CD4-positive, alpha-beta T cell treated with Interleukin-6 at 100 ng/mL for 8 hours (primary cell): Measurements from ENCODE around the gene MRPL49.
"Not testable (repeated sequence)": the region's sequence is repeated elsewhere in the genome, so short reads cannot be mapped to it uniquely, and the experiment has no call there.

ENCODE experiments used
- DNase-seq: peaks from one replicate; pipeline ENCODE4 v3.0.0-alpha.2; 2020; ENCODE audit warnings: mixed read lengths, low spot score

Gene MRPL49

GRCh38 chr11:65117206-65118096 is 4.7 kb upstream of the MRPL49 start, which contains the start of gene ZNHIT2:
TSS of gene ZNHIT2 (minus strand) at chr11:65117701. CDS start at chr11:65117653, 48 bp downstream.
- peak; percentile 99 for DNase-seq

DNA sequence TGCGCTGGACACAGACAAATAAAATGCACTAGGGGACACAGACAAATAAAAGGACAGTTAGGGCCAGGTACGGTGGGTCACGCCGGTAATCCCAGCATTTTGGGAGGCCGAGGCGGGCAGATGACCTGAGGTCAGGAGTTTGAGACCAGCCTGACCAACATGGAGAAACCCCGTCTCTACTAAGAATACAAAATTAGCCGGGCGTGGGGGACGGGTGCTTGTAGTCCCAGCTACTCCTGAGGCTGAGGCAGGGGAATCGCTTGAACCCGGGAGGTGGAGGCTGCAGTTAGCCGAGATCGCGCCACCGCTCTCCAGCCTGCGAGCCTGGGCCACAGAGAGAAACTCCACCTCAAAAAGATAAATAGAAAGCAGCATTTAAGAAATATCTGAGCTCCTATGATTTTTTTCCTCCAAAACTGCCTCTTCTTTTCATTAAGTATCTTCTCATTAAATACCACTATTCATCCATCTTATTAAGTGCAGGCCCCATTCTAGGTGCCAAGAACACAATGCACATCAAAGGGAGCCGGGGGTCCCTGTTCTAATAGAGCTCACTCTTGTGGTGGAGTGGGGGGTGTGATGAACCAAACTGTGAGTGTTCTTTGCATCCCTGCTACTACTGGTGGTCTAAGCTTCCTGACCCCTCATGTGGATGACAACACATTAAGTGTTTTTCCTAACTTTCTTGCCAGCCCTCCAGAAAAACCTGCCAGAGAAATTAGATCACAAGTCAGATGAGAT is 3.9 kb upstream of the MRPL49 start:
- no peak for DNase-seq

DNA sequence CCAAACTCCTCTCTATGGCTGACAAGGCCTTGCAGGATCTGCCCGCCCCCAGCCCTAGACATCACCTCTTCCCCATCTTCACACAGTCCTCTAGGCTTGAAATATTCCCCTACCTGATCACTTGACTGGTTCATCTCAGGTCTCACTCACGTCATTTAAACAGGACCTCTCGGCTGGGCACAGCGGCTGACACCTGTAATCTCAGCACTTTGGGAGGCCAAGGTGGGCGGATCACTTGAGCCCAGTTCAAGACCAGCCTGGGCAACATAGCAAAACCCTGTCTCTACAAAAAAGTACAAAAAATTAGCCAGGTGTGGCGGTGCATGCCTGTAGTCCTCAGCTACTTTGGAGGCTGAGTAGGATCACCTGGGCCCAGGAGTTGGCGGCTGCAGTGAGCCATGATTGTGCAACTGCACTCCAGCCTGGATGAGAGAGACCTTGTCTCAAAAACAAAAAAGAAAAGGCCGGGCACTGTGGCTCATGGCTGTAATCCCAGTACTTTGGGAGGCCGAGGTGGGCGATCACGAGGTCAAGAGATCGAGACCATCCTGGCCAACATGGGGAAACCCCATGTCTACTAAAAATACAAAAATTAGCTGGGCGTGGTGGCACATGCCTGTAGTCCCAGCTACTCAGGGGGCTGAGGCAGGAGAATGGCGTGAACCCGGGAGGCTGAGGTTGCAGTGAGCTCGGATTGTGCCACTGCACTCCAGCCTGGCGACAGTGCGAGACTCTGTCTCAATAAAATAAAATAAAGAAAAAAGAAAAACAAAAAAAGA is 3.0 kb upstream of the MRPL49 start:
- DNase-seq, result not testable (repeated sequence)

- DNase-seq, result no peak
Observed at GRCh38 chr11:65119670-65119995, 2.5 kb upstream of the MRPL49 start.

- no peak for DNase-seq
Observed at GRCh38 chr11:65120831-65121230, 1.3 kb upstream of the MRPL49 start.

DNA sequence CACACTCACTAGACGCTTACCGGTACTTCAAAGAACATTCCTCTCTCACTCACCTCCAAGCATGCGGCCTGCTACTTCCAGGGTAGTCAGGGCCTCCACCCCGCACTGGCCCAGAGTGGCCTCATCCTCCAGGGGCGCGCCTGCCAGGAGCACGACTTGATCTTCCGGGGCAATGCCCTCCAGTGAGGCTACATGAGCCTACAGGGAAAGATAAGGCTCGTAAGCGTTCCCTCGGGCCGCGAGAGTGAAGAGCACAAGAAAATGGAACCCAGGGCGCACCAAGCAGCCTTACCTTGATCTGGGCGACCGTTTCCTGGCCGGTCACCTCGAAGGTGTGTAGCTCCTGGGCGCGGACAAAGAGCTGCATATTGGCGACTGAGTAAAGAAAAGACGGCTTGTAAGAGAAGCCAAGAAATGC is 665 bp upstream of the MRPL49 start:
- DNase-seq, result no peak

DNA sequence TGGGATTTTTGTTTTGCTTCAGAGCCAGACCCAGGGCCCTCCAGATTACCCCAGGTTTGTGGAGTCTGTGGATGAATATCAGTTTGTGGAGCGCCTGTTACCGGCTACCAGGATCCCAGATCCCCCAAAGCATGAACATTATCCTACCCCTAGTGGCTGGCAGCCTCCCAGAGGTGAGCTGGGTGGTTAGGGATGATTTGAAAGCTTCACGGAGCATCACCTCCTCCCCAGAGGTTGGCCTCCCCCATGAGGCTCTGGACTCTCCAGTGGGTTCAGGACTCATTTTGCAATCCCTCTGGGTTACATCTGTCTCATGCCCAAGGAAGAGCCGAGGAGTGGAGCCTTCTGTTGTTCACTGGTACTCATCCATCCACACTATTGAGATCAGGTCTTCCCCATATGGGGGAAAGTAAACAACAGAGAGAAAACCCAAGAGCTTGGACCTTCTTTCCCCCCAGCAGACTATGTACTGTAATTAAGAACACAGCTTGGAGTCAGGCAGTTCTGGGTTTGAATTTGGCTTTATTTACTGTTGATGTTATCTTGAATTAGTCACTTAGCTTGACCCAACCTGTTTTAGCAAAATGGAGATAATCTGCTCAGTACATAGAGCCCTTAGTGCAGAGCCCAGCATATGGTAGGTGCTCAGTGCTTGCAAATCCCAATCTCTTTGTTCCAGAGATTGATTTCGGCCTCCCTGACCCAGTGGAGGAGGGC is 2.5 kb downstream of the MRPL49 start:
- DNase-seq, result no peak

- DNase-seq, result no peak
Observed at GRCh38 chr11:65125197-65126056, 3.3 kb downstream of the MRPL49 start.

GRCh38 chr11:65126624-65127274 is 4.6 kb downstream of the MRPL49 start:
- no peak for DNase-seq

GRCh38 chr11:65127473-65128181 is 5.5 kb downstream of the MRPL49 start:
- DNase-seq, result no peak

DNA sequence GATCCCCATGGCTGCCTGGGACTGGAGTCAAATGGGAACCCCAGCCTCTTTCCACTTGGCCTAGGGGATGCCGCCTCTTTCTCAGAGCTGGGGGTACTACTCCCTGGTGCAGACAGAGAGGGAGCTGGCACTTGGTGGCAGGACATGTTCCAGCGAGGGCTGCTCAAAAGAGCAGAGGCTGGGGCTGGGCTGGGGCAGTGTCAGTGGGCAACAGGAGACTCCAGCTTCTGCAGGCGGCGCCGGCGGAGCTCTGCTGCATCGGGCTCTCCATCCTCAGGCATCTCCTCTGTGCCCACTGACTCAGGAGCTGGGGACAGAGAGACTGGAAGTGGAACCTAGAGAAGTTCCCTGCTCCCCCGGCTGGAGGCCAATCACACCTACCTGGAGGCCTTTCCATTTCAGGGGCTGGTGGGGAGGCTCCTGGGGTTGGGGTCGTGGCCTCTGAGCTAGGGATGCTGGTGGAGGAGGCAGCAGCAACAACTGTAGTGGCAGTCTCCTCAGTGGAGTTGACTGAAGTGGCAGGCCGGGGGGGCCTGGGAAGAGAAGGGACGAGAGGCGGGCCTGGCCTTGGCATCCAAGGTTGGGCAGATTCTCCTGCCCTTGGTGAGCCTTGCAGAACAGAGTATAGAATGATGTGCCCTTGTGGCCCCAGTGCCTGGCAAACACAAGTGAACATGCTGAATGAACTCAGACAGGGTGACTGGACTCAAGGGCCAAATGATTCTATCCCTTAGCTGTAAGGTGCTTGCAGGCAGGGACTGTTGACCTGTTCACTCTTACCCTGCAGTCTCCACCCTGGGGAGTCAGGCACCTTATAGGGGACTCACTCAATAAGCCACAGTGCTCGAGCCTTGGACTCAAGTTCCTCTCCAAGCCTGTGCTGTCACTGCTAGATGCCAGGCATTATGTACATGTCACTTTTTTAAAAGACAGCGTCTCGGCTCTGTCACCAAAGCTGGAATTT is 6.3 kb downstream of the MRPL49 start:
- no peak for DNase-seq

DNA sequence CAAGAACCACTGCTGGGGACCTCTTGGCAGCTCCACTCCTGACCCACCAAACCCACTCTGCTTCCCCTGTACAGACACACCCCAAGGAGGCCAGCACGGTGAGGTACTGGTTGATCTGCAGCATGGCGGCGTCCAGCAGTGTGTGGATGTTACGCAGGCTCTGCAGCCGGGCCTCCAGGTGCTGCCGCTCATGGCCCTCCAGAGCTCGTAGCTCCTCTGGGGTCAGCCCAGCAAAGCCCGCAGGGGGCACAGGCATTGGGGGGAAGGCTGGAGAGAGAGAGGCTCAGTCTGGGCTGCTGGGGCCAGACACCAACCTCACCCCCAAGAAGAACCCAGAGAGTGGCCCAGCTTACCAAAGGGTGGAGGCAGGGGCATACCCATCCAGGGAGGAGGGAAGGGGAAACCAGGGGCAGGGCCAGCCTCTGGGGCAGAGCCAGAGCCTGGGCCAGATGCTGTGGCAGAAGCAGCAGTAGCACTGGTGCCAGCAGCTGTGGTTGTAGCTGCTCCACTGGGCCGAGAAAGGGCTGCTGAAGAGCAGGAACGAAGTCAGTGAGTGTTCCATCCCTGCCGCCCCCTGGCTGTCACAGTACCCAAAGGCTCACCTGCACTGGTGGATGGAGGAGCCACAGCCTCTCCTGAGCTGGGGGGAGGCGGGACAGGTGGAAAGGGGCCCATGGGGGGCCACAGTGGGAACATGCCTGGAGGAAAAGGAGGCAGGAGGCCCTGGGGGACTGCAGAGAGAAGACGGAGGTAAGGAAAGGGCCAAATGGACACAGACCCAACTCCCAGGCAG is 7.7 kb downstream of the MRPL49 start:
- DNase-seq, result no peak

DNA sequence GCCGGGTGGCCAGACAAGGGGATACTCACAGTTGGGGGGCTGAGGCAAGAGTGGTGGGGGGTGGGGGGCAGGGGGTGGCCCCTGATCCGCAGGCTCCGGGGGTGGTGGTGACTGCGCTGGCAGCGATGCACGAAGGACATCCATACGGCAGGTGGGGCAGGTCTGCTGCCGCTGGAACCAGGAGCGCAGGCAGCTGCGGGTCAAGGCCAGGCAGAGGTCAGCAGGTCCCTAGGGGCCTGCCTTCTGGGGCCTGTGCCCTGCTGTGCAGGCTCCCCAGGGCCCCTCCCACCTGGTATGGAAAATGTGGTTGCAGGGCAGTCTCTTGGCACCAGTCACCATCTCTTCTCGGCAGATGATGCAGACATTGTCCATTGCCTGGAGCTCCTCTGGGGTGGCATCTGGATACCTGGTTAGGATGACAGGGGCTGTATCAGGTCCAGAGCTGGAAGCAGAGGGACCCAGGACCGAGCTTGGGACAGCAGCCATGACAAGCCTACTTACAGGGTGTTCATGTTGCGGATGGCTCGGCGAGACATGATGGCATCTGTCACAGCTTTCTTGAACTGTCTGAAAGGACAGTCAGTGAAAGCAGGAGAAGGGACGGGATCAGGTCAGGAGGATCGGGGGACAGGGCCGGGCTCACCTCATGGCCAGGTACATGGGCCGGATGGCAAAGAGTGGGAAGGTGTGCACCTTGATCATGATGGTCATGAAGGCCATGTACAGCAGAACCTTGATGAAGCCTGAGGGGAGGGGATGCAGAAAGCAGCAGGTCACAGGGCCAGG is 8.7 kb downstream of the MRPL49 start:
- DNase-seq, result no peak

- DNase-seq, result no peak
Observed at GRCh38 chr11:65131417-65131776, 9.3 kb downstream of the MRPL49 start.

DNA sequence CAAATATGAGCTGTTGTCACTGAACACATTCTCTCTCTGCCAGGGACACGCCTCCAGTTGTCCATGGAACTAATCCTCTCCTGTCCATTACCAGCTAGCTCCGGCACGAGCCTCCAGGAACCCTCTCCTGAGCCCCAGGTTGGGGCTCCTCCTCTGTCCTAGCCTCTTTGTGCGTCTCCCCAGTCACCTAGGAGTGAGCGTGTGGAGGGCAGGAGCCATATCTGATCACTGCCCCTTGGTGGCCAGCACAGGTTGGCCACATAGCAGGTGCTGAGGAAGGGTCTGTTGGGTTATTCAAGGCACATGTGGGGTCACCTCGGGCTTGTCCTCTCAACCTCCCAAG is 9.7 kb downstream of the MRPL49 start:
- no peak for DNase-seq

- DNase-seq, result no peak
Observed at GRCh38 chr11:65132238-65132987, 10.3 kb downstream of the MRPL49 start.
